HG03097 (cell line): ENCODE data around the gene TM9SF3.
"Not testable (repeated sequence)": the region's sequence is repeated elsewhere in the genome, so short reads cannot be mapped to it uniquely, and the experiment has no call there.

Experiments
- ATAC-seq: cut with Tn5 transposase; IDR thresholded peaks from one replicate; pipeline ENCODE4 v1.9.1; 2021; ENCODE audit not compliant: unreplicated experiment, low FRiP score

The TM9SF3 gene

GRCh38 chr10:96606216-96606615, 19.4 kb upstream of the TM9SF3 start:
- ATAC-seq, result no peak

GRCh38 chr10:96600337-96600736, 13.5 kb upstream of the TM9SF3 start:
- ATAC-seq, result no peak

GRCh38 chr10:96598846-96599245, 12.0 kb upstream of the TM9SF3 start:
- no peak for ATAC-seq

- no peak for ATAC-seq
Observed at GRCh38 chr10:96596422-96597407, 9.9 kb upstream of the TM9SF3 start.

- no peak for ATAC-seq
Observed at GRCh38 chr10:96595741-96596140, 8.9 kb upstream of the TM9SF3 start.

- no peak for ATAC-seq
Observed at GRCh38 chr10:96591946-96592345, 5.1 kb upstream of the TM9SF3 start.

GRCh38 chr10:96588616-96589419, 2.0 kb upstream of the TM9SF3 start:
- no peak for ATAC-seq

GRCh38 chr10:96588060-96588554, 1.3 kb upstream of the TM9SF3 start:
- ATAC-seq, result no peak

- ATAC-seq, result no peak
Observed at GRCh38 chr10:96587264-96588059, 650 bp upstream of the TM9SF3 start.

- ATAC-seq, result no peak
Observed at GRCh38 chr10:96585736-96586418, 935 bp downstream of the TM9SF3 start.

GRCh38 chr10:96584474-96584873, 2.3 kb downstream of the TM9SF3 start:
- no peak for ATAC-seq

GRCh38 chr10:96584035-96584434, 2.8 kb downstream of the TM9SF3 start:
- no peak for ATAC-seq

GRCh38 chr10:96579133-96579532, 7.7 kb downstream of the TM9SF3 start:
- ATAC-seq, result no peak

- ATAC-seq, result no peak
Observed at GRCh38 chr10:96578633-96579032, 8.2 kb downstream of the TM9SF3 start.

GRCh38 chr10:96578022-96578421, 8.8 kb downstream of the TM9SF3 start:
- no peak for ATAC-seq

GRCh38 chr10:96577069-96577468, 9.7 kb downstream of the TM9SF3 start:
- no peak for ATAC-seq

- no peak for ATAC-seq
Observed at GRCh38 chr10:96576277-96576980, 10.4 kb downstream of the TM9SF3 start.

- not testable (repeated sequence) for ATAC-seq
Observed at GRCh38 chr10:96574564-96574963, 12.2 kb downstream of the TM9SF3 start.

GRCh38 chr10:96573036-96573435, 13.8 kb downstream of the TM9SF3 start:
- no peak for ATAC-seq
